Psoas muscle (tissue), 8 donors: ENCODE data around the gene MBD3. TPM values are rescaled to one million over a fixed set of nuclear protein-coding genes. Genes with fewer than 3 reads are reported as not detected.

Experiments used
- ATAC-seq, 4 donors: fragments of 200-7000 bp; cut with Tn5 transposase; one replicate each; pipeline ENCODE4 v1.9.1; 2020; ENCODE audit warnings: moderate library complexity in 3 of 4, mild to moderate bottlenecking in 2 of 4
- DNase-seq, 2 donors: peaks; one replicate each; pipeline ENCODE4 v3.0.0-alpha.2; 2020
- H3K27ac ChIP-seq: fragments of 200-600 bp; one replicate; pipeline ENCODE4 v1.8.0; 2022
- H3K27me3 ChIP-seq, 3 donors: fragments of 200-600 bp in 1 of 3; one replicate each; pipeline versions ENCODE4 v1.6.1 to v1.8.0; 2013 to 2022; ENCODE audit warnings: low read length in 2 of 3, mild to moderate bottlenecking in 2 of 3, moderate library complexity in 1 of 3; ENCODE audit not compliant: insufficient read depth in 3 of 3
- H3K36me3 ChIP-seq, 2 donors: fragments of 200-600 bp in 1 of 2; one replicate each; pipeline versions ENCODE4 v1.6.1 to v1.8.0; 2013 to 2022; ENCODE audit warnings: low read depth in 1 of 2, mild to moderate bottlenecking in 1 of 2, moderate library complexity in 1 of 2; ENCODE audit not compliant: insufficient read depth in 1 of 2
- H3K4me1 ChIP-seq: fragments of 200-600 bp; one replicate; pipeline ENCODE4 v1.8.0; 2022
- H3K4me3 ChIP-seq: fragments of 200-600 bp; one replicate; pipeline ENCODE4 v1.8.0; 2022; ENCODE audit warnings: mild to moderate bottlenecking
- H3K9me3 ChIP-seq: fragments of 200-600 bp; one replicate; pipeline ENCODE4 v1.8.0; 2022
- WGBS, 3 donors: extraction: QIAGEN DNeasy Blood & Tissue Kit; methylation state at CpG; one replicate each; pipeline versions ENCODE4 v1.1.6 to v1.1.7; 2013; 5-methylcytosine and 5-hydroxymethylcytosine counted together
- intact Hi-C, 2 donors: fragments of 100-400 bp; cut with DNase I; formaldehyde crosslinking; loops; one replicate each; pipeline versions ENCODE4 v1.11.0 to v1.14.2; 2022
- polyA plus RNA-seq, 3 donors: library from polyadenylated mRNA; stranded (reverse); fragments of 200-250 nt; gene quantifications; one replicate each; pipeline ENCODE4 v1.2.3, GENCODE V29; 2013
- total RNA-seq, 4 donors: library from RNA; stranded (reverse); fragmentation: NEBNext Ultra II Directional in 2 of 4; extraction: Animal tissue kit (Norgen Biotek cat#: 25700) in 2 of 4; gene quantifications; one replicate each; pipeline versions ENCODE4 v1.2.1 to v1.2.4, GENCODE V29; 2021 to 2023
- TF ChIP-seq, protein P1 (sequence below): fragments of 200-600 bp; IDR thresholded peaks from one replicate; pipeline ENCODE4 v1.8.0; 2022; ENCODE audit warnings: antibody characterized with exemption
- donor health status: healthy with polysubstance abuse.
- donor health status: DM: no; HTN: no; CAD: no; lungs with moderate emphysema.
- donor health status: Bipolar disorder and iron deficiency.
- donor health status: healthy.
- donor health status: DM: yes; HTN: yes; CAD: no.
- donor health status: DM: no; HTN: no; CAD: no.
- donor health status: DM: no; HTN: no; CAD: no.
- donor health status: DM: yes; HTN: yes; CAD: no.

MBD3 gene
- total and polyA plus RNA-seq, 7 donors: 44.1 to 137 (median 83.6) TPM

- H3K27ac ChIP-seq: no peak overlapping the region
- no peaks in the 10 kb centered on the region for H3K9me3 ChIP-seq
- peaks cover 0 to 13% of the 10 kb centered on the region in 2 donors for H3K36me3 ChIP-seq
- 89 to 93% (median 92%) methylated on average over 17 of the region's 17 CpGs for WGBS, 3 donors
- no peaks in the 10 kb centered on the region for H3K27me3 ChIP-seq
- TF ChIP-seq, protein P1, sequence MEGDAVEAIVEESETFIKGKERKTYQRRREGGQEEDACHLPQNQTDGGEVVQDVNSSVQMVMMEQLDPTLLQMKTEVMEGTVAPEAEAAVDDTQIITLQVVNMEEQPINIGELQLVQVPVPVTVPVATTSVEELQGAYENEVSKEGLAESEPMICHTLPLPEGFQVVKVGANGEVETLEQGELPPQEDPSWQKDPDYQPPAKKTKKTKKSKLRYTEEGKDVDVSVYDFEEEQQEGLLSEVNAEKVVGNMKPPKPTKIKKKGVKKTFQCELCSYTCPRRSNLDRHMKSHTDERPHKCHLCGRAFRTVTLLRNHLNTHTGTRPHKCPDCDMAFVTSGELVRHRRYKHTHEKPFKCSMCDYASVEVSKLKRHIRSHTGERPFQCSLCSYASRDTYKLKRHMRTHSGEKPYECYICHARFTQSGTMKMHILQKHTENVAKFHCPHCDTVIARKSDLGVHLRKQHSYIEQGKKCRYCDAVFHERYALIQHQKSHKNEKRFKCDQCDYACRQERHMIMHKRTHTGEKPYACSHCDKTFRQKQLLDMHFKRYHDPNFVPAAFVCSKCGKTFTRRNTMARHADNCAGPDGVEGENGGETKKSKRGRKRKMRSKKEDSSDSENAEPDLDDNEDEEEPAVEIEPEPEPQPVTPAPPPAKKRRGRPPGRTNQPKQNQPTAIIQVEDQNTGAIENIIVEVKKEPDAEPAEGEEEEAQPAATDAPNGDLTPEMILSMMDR: no peak
- H3K4me3 ChIP-seq: no peak overlapping the region
- ATAC-seq (no peak), DNase-seq (no peak)
- intact Hi-C loops: no loop called here
- no peaks in the 10 kb centered on the region for H3K4me1 ChIP-seq
Observed at GRCh38 chr19:1630811-1631210, 38.1 kb upstream of the MBD3 start.

- no peak overlapping the region for H3K27ac ChIP-seq
- no peak overlapping the region for H3K4me3 ChIP-seq
- TF ChIP-seq, protein P1: no peak
- ATAC-seq (no peak), DNase-seq (no peak)
- no peaks in the 10 kb centered on the region for H3K4me1 ChIP-seq
- WGBS, 3 donors: 90 to 92% (median 90%) methylated on average over 18 to 20 of the region's 20 CpGs
- H3K9me3 ChIP-seq: no peaks in the 10 kb centered on the region
- intact Hi-C loops: no loop called here
- H3K27me3 ChIP-seq: no peaks in the 10 kb centered on the region
- peaks cover 0 to 15% of the 10 kb centered on the region in 2 donors for H3K36me3 ChIP-seq
Observed at GRCh38 chr19:1630012-1630411, 37.3 kb upstream of the MBD3 start.

GRCh38 chr19:1629256-1629808 is 36.7 kb upstream of the MBD3 start:
- Histone ChIP-seq H3K4me1 (no peaks in the 10 kb centered on the region), H3K4me3 (no peak overlapping the region), H3K27me3 (no peaks in the 10 kb centered on the region), H3K36me3 (peaks cover 0 to 15% of the 10 kb centered on the region in 2 donors), H3K9me3 (no peaks in the 10 kb centered on the region), H3K27ac (no peak overlapping the region)
- TF ChIP-seq, protein P1: no peak
- 97 to 98% (median 98%) methylated on average over 24 of the region's 24 CpGs for WGBS, 3 donors
- ATAC-seq: no peak
- DNase-seq: peak in 1 of 2 donors; percentile 44
- intact Hi-C loops: no loop called here

- Histone ChIP-seq H3K4me3 (no peak overlapping the region), H3K4me1 (no peaks in the 10 kb centered on the region), H3K27me3 (no peaks in the 10 kb centered on the region), H3K36me3 (peaks cover 0 to 23% of the 10 kb centered on the region in 2 donors), H3K27ac (no peak overlapping the region), H3K9me3 (no peaks in the 10 kb centered on the region)
- TF ChIP-seq, protein P1: no peak
- 93 to 97% (median 95%) methylated on average over 16 to 17 of the region's 17 CpGs for WGBS, 3 donors
- DNase-seq (peak in 1 of 2 donors; percentile 43), ATAC-seq (no peak)
- intact Hi-C loops: no loop called here
Observed at GRCh38 chr19:1627194-1627593, 34.5 kb upstream of the MBD3 start.
